Hematopoietic multipotent progenitor cell treated with erythropoietin and hydrocortisone succinate and interleukin-3 and kit ligand, for 17 days (in vitro differentiated cells): Measurements from ENCODE around the gene NPM3.
"Not testable (repeated sequence)": the region's sequence is repeated elsewhere in the genome, so short reads cannot be mapped to it uniquely, and the experiment has no call there.

ENCODE experiments used
- DNase-seq: peaks from one replicate; pipeline ENCODE4 v3.0.0-alpha.2; 2015; ENCODE audit warnings: low spot score

The NPM3 gene

DNA sequence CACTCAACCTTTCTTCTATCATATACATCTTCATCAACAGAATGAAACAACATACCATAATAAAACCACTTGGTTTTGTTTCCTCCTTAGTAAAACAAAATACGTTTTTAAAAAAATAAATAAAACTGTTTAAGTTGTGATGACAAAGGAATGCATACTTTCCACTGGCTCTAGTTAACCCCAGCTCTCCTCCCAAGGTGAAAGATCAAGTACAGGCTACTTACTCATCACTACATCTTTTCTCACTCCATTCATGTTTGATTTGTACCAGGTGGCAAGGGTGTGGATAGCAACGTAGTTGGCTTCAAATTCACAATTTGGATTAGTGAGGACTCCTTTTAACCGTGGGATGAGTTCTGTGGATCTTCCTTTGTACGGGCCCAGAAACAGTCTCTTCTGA, 20.3 kb upstream of the NPM3 start:
- DNase-seq, result no peak

DNA sequence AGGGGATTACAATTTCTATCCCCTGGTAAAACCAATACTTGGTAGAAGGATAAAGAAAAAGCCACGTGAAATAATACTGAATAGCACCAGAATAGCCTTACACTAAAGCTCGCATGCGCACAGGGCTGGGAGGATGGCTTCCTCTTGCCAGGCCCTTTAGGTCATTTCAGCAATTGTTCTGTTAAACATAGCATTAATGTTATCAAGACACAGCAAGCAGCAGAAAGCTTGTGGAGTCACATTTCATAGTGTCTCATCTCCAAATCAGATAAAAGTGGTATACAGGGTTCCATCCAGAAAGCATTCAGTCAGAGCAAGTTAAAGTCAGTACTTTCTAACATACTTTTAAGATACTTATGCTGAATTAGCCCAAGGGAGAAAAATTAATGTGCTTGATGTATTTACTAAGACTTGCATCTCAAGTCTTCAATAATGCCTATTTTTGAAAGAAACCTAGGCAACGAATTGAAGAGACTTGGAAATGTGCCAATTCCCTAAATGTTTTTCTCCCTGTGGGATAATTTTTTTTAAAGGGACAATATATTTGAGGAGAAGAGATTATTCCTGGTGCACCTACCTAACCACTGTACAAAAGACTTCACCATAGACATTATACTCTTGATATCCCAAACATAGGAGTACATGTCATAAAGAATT, 14.3 kb upstream of the NPM3 start:
- DNase-seq, result no peak

DNA sequence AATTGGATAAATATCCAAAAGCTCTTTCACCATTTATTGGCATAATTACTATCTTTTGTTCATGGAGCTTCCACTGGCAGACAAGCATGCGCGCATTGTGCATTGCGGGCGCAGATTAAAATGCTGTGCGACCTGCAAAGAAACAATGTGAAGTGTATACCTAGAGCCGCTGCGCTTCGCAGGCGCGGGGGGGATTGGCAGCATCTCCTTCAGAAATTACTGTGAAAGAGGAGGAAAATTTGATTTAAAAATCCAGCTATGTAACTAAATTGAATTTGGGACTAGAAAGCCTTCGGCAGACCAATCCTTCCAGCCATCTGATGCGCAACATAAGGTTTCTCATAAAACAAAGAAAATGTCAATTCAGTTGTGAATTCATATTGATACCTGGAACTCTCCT, 10.3 kb upstream of the NPM3 start:
- DNase-seq, result no peak

DNA sequence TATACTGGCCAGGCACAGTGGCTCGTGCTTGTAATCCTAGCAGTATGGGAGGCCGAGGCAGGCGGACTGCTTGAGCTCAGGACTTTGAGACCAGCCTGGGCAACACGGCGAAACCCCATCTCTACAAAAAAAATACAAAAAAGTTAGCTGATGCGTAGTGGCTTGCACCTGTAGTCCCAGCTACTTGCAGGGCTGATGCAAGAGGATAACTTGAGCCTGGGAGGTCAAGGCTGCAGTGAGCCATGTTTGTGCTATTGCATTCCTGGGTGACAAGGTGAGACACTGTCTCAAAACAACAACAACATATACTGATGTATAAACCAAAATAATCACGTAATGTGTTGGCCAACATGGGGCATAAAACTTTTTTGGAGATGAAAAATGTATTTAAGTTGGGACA, 6.4 kb upstream of the NPM3 start:
- DNase-seq, result no peak

DNA sequence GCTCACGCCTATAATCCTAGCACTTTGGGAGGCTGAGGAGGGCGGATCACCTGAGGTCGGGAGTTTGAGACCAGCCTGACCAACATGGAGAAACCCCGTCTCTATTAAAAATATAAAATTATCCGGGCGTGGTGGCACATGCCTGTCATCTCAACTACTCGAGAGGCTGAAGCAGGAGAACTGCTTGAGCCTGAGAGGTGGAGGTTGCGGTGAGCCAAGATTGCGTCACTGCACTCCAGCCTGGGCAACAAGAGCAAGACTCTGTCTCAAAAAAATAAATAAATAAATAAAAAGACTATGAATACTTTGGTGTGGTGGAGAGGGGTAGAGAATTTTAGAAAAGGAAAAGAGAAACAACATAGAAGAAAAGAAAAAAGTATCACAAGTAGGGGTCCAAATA, 6.0 kb upstream of the NPM3 start:
- DNase-seq, result not testable (repeated sequence)

DNA sequence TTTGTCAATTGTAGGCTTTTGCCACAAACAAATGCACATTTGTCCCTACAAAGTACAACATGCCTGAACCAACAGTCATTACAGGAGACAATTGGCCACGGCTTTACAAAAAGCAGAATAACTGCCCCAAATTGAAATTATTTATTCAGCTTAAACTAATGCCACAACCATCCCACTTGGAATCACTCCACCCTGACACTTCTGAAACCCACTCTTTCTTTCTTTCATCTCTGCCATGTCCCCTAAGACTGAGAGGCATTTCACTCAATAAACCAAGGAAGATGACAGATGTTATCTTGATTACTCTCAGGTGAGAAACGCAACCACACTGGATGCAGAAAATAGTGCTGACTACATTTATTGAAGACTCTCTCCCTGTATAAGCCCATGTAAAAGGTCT, 2.6 kb upstream of the NPM3 start:
- DNase-seq, result no peak

DNA sequence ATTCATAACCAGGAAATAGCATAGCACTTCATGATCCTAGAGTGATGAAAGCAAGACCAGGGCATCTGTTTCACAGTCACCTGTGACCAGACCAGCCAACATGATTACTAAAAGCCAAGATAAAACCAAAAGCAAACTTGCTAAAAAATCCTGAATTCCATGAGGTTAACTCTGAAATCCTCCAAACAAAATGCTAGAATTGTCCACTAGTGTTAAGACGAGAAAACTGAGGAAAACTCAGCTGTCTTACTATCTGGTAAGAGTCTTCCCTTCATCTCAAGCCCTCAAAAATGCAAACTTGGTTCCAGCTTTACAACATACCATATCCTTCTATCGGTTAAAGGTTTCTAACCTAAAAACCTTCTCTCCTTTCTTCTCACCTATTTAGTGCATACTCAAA, 1.3 kb upstream of the NPM3 start:
- DNase-seq, result no peak

DNA sequence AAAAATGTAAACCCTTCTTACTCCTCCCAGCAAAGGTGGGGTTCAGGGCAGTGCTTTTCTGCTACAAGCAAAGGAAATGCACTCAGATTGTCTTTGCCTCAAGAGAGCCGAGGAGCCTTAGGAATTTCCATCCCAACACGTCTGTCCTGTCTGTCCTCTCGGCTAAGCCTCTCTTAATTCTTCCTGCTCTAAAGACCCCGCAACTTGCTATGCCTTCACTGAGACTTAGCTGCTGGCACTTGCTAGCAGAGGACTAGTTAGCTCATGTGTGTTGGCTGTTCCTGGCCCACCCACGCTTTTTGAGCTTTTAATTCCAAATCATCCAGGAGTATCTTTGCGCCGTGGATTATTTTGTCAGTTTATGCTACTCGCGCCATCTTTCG, 481 bp upstream of the NPM3 start:
- no peak for DNase-seq

DNA sequence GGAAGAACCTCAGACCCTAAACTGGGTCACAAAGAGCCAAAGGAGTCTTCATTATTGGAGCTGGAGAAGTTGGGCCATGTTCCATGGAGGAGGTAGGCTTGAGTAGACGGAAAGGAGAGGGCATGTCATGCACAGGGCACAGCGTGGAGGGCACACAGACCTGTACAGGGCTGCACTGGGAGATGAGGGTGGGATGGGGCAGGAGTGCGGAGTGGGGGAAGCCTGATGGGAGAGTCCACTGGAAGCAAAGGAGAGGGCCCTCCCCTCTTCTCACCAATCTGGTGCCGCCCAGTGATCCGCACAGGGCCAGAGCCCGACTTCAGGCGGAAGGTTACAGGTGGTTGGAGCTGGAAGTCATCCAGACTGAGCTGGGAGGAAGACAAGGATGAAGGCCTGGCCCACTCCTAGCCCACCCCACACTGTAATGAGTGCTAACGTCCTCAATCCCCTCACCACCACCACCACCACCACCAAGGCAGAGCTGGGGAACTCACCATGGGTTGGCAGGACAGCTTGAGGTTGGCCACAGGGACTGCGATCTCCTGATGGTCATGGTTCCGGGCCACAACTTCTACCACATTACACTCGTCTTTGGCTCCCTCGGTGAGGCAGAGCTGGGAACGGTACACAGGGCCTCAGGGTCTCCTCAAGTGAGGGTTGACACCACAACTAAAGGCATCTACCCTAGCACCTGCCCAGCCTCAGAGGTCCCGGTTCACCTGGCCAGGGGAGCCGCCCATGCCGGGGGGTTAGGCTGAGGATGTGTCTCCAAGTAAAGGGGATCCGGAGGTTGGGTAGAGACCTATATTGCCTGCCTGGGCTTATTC, 1.0 kb downstream of the NPM3 start:
- DNase-seq, result no peak

DNA sequence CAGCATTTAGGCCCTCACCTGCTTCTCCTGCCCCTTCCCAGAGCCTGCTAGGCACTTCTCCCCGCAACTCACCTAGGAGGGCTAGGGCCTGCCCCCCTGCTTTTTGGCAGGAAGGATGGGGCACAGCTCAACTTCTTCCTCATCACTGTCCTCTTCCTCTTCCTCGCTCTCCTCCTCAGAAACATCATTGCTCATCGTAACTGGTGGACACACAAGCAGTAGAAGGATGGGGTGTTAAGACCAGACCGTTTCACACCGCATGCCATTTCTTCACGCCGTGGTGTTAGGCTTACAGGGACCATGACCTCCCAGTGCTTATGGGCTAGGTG, 1.6 kb downstream of the NPM3 start:
- DNase-seq, result no peak

DNA sequence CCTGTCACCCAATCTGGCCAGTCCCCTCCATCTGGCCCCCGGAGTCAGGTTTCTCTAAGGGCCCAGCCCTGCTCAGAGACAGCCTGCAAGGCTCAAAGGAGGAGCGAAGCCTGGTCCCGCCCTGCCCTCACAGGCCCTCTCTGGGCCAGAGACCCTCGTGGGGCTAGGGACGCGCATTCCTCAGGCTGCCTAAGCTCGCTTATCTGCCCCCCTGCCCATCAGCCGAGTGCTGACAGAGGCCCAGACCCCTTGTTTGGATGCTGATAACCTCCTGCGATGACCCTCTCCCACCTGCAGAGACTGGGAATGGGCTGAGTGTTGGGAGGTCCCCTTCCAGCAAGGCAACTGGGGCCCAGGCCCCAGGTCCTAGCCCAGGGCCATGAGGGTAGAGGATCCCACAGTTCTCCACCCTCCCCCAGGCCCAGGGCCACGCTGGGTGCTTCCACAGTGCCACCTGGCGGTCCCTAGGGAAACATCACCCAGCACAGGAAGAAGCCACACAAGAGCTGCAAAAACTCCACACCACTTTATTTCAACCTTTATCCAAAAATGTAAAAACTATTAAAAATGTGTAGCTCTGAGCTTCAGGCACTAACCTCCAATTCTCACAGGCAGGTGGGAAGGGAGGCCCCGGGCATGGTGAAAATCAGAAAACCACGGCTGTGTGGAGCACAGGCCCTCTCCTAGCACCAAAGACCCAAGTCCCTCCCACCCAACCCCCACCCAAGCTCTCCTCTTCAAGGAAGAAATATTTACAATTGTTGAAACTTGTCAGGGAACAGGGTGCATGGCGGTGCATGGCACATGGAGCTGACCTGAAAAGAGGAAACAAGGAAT, 2.2 kb downstream of the NPM3 start:
- DNase-seq, result peak; percentile 75

DNA sequence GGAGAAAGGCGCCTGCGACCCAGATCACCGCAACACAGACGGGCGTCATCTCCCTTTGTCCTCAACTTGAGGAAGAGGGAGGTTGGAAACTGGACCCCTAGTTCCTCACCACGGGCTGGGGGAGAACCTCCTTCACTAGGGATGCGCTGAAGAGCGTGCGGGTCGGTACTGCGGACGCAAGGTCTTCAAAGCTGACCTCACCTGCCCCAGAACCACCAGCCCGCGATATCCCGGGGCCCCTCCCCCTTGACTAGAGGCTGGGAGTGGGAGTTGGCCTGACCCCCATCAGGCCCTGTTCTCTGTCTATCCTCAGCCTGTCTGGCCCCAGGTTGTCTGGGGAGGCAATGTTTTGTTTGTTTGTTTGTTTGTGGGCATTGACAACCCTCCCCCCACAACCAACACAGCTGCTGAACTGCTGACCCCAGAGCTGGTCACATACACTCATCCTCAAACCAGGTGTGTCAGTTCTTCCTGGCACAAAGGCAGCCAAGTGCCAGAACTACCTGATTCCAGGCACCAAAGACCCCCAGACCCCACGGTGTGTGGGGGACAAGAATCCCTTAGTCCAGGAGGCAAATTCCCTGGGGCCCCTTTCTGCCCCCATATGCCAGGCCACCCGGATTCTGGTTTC, 2.9 kb downstream of the NPM3 start:
- DNase-seq, result no peak

DNA sequence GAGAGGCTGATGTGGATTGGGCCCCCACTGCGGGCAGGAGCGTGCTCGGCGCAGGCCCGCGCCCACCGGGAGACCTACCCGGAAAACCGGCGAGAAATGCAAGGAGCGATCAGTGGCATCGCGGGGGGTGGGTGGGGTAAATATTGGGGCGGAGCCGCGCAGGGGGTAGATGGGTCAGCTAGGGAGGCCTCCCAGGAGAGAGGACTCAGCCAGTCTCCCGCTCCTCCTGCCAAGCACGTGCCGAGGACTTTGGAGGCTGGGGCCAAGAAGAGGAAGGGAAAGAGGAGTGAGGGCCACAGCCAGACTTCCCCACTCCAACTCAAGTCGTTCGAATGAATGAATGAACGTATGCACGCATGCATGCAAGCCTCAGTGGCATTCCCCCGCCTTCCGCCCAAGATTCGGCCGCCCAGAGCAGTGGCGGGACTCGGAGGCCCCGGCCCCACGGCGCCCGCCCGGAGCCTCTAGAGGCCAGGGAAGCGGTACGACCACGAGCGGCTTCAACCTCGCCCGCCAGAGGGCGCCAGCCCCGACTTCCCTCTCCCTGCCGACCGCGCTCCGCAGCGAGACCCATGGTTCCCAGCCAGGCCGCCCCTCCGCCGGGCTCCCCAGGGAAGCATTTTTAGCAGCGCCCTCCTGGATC, 3.6 kb downstream of the NPM3 start:
- DNase-seq, result peak; percentile 79

DNA sequence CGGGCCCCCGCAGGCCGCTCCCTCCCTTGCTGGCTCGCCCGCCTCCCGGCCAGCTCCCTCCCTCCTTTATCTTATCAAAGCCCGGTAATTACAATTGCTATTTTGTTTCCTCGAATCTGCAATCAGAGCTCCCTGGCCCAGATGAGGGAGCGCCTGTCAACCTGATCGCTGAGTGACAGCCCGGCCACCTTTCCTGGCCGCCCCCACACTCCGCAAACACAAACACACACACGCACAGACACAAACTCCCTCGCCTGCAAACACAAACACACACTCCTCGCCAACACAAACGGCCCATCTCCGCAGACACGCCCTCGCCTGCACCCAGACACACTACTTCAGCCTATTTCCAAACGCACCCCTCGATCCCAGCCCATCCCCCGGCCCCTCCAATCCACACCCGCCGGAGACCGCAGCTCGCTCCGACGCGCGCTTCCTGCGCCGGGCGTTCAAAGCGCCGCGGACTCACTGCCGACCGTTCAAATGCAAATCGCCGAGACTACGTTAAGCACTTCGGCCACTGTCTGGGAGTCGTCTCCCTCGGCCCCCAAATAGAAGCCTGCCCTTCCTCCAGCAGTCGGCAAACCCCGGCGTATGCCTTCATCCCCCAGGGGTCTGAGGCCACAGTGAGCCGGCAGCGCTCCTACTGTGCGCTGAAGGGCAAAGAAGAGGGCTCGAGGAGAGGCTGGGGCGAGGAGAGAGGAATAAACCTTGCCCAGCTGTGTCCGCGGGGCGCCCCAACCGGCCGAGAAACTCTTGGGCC, 4.3 kb downstream of the NPM3 start:
- no peak for DNase-seq

DNA sequence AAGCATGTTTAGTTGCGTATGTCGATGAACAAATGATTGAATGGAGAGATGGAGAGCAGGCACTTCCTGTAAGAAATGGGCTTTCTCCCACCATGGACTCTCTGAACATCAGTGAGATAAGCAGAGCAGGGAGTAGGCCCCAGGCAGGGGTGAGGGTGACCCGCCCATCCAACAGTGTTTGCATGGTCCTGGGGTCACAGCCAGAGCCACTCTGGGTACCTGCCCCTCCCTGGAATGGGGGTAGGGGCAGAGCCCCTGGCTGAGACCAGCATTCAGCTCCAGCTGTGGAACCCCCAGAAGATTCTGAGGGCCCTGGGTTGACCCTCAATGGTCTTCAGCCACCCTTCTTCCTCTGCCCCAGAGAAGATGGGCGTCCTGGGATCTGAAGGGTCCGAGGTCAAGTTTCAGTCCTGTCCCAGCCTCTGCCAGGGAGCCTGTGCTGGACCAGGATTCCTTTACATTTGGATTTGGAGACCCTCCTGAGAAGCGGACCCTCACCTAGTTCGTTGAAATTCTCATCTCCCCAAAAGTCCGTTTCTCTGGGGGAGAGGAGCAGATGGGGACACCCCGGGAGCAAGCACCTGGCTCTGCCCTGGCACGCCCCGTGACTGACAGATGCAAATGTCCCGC, 5.0 kb downstream of the NPM3 start:
- no peak for DNase-seq

DNA sequence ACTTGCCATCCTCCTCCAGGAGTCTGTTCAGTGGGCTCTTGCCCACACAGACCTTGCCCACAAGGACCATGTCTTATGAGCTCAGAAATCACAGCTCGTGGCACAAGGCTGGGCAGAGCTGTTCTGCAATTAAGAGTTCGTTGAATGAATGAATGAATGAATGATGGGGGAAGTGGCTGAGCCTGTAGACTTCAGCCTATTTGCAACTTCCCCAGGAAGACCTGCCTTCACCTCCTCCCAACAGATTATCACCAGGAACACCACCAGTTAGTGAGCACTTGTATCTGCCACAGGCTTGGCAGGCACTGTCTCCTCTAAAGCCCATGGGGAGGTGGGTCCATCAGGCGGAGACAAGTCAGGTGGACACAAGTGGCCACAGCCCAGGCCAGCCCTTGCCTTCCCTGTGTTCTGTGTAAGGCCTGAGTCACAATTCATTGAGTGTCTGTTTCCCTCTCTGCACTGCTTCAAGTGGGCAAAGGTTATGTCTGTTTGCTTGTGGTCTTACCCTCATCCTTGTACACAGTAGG, 5.6 kb downstream of the NPM3 start:
- no peak for DNase-seq

DNA sequence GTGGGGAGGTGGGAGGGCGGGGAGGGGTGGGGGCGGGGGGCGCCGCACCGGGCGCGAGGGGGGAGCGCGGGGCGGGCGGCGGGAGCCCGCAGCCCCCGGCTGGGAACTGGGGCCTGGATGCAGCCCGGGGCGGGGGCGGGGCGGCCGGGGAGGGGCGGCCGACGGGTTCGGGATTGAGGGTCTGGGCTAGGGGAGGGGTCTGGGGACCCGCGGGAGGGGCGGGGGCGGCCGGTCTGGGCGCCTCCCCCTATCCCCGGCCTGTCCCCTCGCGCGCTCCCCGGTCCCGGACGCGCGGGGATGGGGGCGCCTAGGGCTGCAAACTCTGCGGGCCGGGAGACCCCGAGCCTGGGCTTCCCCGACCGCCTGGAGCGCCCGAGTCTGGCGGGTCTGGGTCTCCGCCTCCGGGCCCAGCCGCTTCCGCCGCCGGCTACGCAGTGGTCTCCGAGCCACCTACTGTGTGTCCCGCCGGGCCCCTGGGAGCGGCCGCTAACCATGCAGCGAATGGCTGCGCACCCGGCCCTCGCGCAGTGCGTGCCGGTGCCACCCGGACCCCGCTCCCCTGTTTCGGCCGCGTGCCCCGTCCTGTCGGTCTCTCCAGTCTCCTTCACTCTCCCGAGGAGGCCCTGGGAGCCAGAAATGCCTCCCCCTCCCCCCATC, 7.0 kb downstream of the NPM3 start:
- no peak for DNase-seq

DNA sequence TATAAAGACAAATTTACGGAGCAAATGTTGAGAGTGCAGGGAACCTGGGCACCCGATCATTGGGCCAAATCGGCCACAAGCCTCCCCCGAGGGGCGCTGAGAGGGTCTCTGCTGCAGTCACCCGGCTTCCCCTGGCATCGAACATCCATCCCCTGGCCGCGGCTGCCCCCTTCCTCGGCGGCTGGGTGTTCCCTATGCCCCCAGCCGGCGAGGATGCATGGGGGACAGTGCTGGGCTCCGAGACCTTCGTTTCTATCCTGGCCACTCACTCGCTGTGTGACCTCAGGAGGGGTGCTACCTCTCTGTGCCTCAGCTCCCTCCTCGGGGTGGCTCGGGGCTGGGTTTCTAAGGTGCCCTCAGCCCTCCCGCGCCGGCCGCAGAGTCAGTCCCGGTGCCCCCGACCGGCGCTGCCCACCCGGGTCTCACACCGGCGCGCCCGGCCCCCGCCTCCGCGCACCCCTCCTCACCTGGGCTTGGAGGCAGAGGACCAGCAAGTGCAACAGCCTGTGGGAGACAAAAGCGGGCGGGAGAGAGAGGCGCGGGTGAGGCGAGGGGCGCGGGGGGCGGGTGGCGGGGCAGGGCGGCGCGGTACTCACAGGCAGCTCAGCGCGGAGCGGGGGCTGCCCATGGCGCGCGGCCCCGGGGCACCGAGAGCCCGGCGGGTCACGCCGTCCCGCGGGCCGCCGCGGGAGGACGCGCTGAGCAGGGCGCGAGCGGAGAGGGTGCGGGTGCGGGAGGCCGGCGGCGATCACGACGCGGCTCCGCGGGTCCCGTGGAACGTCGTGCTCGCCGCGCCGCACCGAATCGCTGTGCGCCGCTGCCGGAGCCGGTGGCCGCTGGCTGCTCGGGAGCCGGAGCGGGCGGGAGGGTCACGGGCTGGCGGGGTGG, 7.7 kb downstream of the NPM3 start, which contains the start of gene FGF8:
FGF8 (minus strand) TSS at position 842 of the 888 bp plus-strand sequence; CDS start at position 628, 214 bp downstream.
- DNase-seq, result no peak
